Activated naive CD8-positive, alpha-beta T cell treated with anti-CD3 and anti-CD28 coated beads, Interleukin-2, amount 50 U/mL, for 24 hours (primary cell): ENCODE measurements around the gene PSMD2.
A peak's percentile ranks its signal among the peaks of the same experiment; 100 is the strongest.

Source experiments
- ATAC-seq: fragments of 150-1000 bp; cut with Tn5 transposase; one replicate; pipeline ENCODE4 v1.10.0; 2021
- DNase-seq: peaks from one replicate; pipeline ENCODE4 v3.0.0; 2021
- H3K27ac Mint-ChIP-seq: one replicate; pipeline ENCODE4 v1.8.0; 2021; ENCODE audit warnings: mild to moderate bottlenecking, mixed read lengths
- H3K27me3 Mint-ChIP-seq: one replicate; pipeline ENCODE4 v1.8.0; 2021; ENCODE audit warnings: mixed read lengths
- H3K36me3 Mint-ChIP-seq: one replicate; pipeline ENCODE4 v1.8.0; 2021; ENCODE audit warnings: low read depth, mixed read lengths
- H3K4me1 Mint-ChIP-seq: one replicate; pipeline ENCODE4 v1.8.0; 2021; ENCODE audit warnings: mixed read lengths
- H3K4me3 Mint-ChIP-seq: one replicate; pipeline ENCODE4 v1.8.0; 2021; ENCODE audit warnings: mild to moderate bottlenecking, moderate library complexity, mixed read lengths
- H3K9me3 Mint-ChIP-seq: one replicate; pipeline ENCODE4 v1.8.0; 2021; ENCODE audit warnings: mixed read lengths

The PSMD2 gene

GRCh38 chr3:184349563-184350470 lies 50.8 kb downstream of the PSMD2 start:
- no peak for ATAC-seq
- no peaks in the 10 kb centered on the region for H3K9me3 Mint-ChIP-seq
- no peaks in the 10 kb centered on the region for H3K36me3 Mint-ChIP-seq
- no peak overlapping the region for H3K4me3 Mint-ChIP-seq
- H3K27me3 Mint-ChIP-seq, result no peaks in the 10 kb centered on the region
- H3K4me1 Mint-ChIP-seq, result no peaks in the 10 kb centered on the region
- DNase-seq, result no peak
- H3K27ac Mint-ChIP-seq, result no peak overlapping the region

- Mint-ChIP-seq H3K4me1 (no peaks in the 10 kb centered on the region), H3K27ac (no peak overlapping the region), H3K27me3 (no peaks in the 10 kb centered on the region), H3K4me3 (no peak overlapping the region), H3K9me3 (no peaks in the 10 kb centered on the region), H3K36me3 (peaks cover 5% of the 10 kb centered on the region)
- ATAC-seq (no peak), DNase-seq (no peak)
These were observed 51.6 kb downstream of the PSMD2 start for GRCh38 chr3:184350618-184351017.

DNA sequence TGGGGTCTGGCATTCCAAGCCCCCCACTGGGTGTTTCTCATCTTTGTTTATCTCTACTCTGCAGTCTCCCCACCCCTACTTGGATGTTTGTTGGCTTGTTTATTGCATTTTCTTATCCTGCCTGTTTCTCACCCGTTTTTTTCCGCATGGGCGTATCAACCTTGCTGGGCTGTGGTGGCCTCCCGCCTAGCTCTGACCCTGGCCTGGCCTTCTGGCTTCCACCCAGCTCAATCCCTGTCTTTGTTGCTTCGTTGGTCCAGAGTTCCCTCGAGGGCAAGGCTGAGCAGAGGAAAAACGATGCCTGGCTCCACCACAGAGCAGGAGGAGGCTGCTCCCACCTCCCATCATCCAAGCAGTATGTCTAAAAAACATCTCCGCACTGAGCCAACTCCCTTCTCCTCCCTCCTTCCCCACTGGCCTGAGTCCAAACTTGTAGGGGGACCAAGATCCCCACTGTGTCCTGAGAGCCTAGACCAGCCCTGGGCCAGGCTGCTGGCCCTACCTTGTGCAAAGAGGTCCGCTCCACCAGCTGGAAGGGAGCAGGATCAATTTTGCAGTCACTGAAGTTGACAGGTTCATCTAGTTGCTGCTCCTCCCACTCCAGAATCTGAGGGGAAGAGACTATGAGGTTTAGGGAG lies 52.6 kb downstream of the PSMD2 start:
- H3K4me3 Mint-ChIP-seq, result no peak overlapping the region
- no peak for ATAC-seq
- no peak overlapping the region for H3K27ac Mint-ChIP-seq
- H3K9me3 Mint-ChIP-seq, result no peaks in the 10 kb centered on the region
- no peaks in the 10 kb centered on the region for H3K27me3 Mint-ChIP-seq
- no peak for DNase-seq
- H3K36me3 Mint-ChIP-seq, result peaks cover 5% of the 10 kb centered on the region
- H3K4me1 Mint-ChIP-seq, result no peaks in the 10 kb centered on the region

- H3K9me3 Mint-ChIP-seq, result no peaks in the 10 kb centered on the region
- DNase-seq (no peak), ATAC-seq (no peak)
- peaks cover 7% of the 10 kb centered on the region for H3K36me3 Mint-ChIP-seq
- no peak overlapping the region for H3K4me3 Mint-ChIP-seq
- no peak overlapping the region for H3K27ac Mint-ChIP-seq
- no peaks in the 10 kb centered on the region for H3K4me1 Mint-ChIP-seq
- no peaks in the 10 kb centered on the region for H3K27me3 Mint-ChIP-seq
These were observed 53.2 kb downstream of the PSMD2 start for GRCh38 chr3:184352149-184352785.

DNA sequence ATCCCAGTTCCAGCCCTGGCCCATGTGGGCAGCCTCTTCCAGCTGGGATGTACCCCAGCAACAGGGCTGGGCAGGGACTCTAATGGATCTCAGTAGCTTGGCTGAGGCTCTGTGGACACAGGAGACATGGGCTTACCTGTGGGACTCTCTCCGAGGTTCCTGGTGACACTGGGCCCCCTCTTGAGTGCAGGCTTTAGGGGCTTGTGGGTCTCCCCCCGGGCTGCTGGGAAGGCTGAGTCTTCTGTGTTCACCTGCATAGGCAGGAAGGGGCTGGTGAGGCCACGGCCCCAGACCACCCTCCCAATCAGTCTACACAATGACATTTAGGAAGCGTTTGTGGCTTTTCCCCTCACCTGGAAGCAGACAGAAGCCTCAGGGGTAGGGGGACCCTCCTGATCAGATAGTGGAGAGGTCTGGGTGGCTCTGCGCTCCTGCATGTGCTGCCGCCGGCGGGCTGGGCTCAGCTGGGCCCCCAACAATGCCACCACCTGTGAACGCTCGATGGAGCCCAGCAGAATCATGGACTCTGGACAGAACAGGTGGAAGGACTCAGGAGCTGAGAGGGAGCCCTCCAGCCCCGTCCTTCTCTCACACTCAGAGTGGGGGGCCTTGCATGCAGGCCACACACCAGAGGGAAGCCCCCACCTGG lies 54.0 kb downstream of the PSMD2 start:
- ATAC-seq (no peak), DNase-seq (no peak)
- no peaks in the 10 kb centered on the region for H3K27me3 Mint-ChIP-seq
- no peaks in the 10 kb centered on the region for H3K9me3 Mint-ChIP-seq
- no peak overlapping the region for H3K27ac Mint-ChIP-seq
- peaks cover 7% of the 10 kb centered on the region for H3K36me3 Mint-ChIP-seq
- H3K4me1 Mint-ChIP-seq, result no peaks in the 10 kb centered on the region
- H3K4me3 Mint-ChIP-seq, result no peak overlapping the region

DNA sequence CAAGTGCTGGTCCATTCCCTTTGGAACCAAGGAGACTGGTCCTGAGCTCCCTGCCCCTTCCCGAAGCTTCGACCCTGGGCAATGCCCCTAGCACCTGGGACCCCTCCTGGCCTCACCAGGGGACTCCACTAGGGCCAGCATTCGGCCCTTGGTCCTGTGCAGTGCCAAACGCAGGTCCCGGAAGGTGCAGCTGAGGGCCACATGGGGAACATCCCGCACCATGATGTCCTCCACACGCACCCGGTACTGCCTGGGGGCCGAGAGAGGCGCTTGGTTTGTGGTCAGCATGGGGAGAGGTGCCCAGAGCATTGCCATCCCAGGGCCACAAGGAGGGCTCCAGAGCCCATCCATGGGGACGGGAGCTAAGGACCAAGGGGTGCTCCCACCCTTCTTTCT lies 54.5 kb downstream of the PSMD2 start:
- no peaks in the 10 kb centered on the region for H3K4me1 Mint-ChIP-seq
- DNase-seq (no peak), ATAC-seq (no peak)
- H3K27me3 Mint-ChIP-seq, result no peaks in the 10 kb centered on the region
- no peaks in the 10 kb centered on the region for H3K9me3 Mint-ChIP-seq
- no peak overlapping the region for H3K27ac Mint-ChIP-seq
- no peak overlapping the region for H3K4me3 Mint-ChIP-seq
- peaks cover 7% of the 10 kb centered on the region for H3K36me3 Mint-ChIP-seq

GRCh38 chr3:184354121-184354728 lies 55.2 kb downstream of the PSMD2 start:
- Mint-ChIP-seq H3K4me1 (no peaks in the 10 kb centered on the region), H3K27ac (no peak overlapping the region), H3K9me3 (no peaks in the 10 kb centered on the region), H3K36me3 (peaks cover 7% of the 10 kb centered on the region), H3K27me3 (no peaks in the 10 kb centered on the region), H3K4me3 (no peak overlapping the region)
- DNase-seq, result peak; percentile 77
- ATAC-seq, result peak; percentile 56

GRCh38 chr3:184354754-184355153 lies 55.7 kb downstream of the PSMD2 start:
- H3K27ac Mint-ChIP-seq, result no peak overlapping the region
- H3K36me3 Mint-ChIP-seq, result peaks cover 7% of the 10 kb centered on the region
- no peaks in the 10 kb centered on the region for H3K27me3 Mint-ChIP-seq
- no peak for DNase-seq
- no peaks in the 10 kb centered on the region for H3K9me3 Mint-ChIP-seq
- no peaks in the 10 kb centered on the region for H3K4me1 Mint-ChIP-seq
- no peak overlapping the region for H3K4me3 Mint-ChIP-seq
- ATAC-seq, result no peak

- H3K9me3 Mint-ChIP-seq, result no peaks in the 10 kb centered on the region
- no peak overlapping the region for H3K4me3 Mint-ChIP-seq
- H3K36me3 Mint-ChIP-seq, result peaks cover 7% of the 10 kb centered on the region
- ATAC-seq (no peak), DNase-seq (no peak)
- peaks cover 6% of the 10 kb centered on the region for H3K4me1 Mint-ChIP-seq
- H3K27me3 Mint-ChIP-seq, result peaks cover 2% of the 10 kb centered on the region
- H3K27ac Mint-ChIP-seq, result no peak overlapping the region
These were observed 56.4 kb downstream of the PSMD2 start for GRCh38 chr3:184355261-184356040.

- H3K36me3 Mint-ChIP-seq, result peaks cover 7% of the 10 kb centered on the region
- H3K27ac Mint-ChIP-seq, result no peak overlapping the region
- H3K27me3 Mint-ChIP-seq, result peaks cover 2% of the 10 kb centered on the region
- no peaks in the 10 kb centered on the region for H3K9me3 Mint-ChIP-seq
- DNase-seq (no peak), ATAC-seq (no peak)
- H3K4me3 Mint-ChIP-seq, result no peak overlapping the region
- peaks cover 12% of the 10 kb centered on the region for H3K4me1 Mint-ChIP-seq
These were observed 58.4 kb downstream of the PSMD2 start for GRCh38 chr3:184357248-184358123.

GRCh38 chr3:184358124-184358767 lies 59.2 kb downstream of the PSMD2 start:
- Mint-ChIP-seq H3K4me3 (no peak overlapping the region), H3K27ac (no peak overlapping the region), H3K4me1 (peaks cover 14% of the 10 kb centered on the region), H3K9me3 (no peaks in the 10 kb centered on the region), H3K27me3 (peaks cover 4% of the 10 kb centered on the region), H3K36me3 (peaks cover 9% of the 10 kb centered on the region)
- no peak for DNase-seq
- ATAC-seq, result no peak
